ENCODE measurements around the gene IFIT1.
"Not testable (repeated sequence)": the region's sequence is repeated elsewhere in the genome, so short reads cannot be mapped to it uniquely, and the experiment has no call there.

The IFIT1 gene, protein sequence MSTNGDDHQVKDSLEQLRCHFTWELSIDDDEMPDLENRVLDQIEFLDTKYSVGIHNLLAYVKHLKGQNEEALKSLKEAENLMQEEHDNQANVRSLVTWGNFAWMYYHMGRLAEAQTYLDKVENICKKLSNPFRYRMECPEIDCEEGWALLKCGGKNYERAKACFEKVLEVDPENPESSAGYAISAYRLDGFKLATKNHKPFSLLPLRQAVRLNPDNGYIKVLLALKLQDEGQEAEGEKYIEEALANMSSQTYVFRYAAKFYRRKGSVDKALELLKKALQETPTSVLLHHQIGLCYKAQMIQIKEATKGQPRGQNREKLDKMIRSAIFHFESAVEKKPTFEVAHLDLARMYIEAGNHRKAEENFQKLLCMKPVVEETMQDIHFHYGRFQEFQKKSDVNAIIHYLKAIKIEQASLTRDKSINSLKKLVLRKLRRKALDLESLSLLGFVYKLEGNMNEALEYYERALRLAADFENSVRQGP

DNA sequence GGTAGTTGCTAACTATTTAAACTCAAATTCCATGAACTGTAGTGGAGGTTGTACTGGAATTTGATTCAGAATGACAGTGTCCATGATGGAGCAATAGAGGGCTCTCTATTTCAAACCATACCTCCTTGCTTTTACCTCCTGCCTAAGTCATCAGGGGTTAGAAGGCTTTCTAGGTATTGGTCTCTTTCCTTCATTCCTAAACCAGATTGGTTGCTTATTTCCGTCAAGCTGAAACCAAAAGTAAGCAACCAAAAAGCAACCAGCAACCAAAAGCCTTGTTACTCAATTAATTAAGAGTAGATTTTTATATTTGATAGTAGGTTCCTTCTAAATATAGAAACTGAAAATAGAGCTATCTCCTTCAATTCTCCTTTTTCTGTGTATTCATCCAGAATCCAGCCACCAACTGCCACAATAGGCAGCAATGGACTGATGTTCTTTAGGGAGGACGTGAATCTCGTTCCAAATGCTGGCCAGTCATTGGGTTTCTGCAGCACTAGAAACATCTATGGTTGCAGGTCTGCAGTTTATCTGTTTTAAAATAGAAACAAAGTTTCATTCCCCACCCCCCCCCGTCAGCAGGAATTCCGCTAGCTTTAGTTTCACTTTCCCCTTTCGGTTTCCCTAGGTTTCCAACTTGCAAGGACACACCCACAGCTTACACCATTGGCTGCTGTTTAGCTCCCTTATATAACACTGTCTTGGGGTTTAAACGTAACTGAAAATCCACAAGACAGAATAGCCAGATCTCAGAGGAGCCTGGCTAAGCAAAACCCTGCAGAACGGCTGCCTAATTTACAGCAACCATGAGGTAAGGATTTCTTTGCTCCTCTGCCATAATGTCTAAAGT, at the start of gene IFIT1:
IFIT1 (plus strand) TSS at position 717 of the 850 bp plus-strand sequence; CDS start at position 807, 90 bp downstream.
- peak; percentile 22 for DNase-seq

- DNase-seq = no peak
These were observed 49.2 kb upstream of the IFIT1 start for GRCh38 chr10:89343089-89343767.

DNA sequence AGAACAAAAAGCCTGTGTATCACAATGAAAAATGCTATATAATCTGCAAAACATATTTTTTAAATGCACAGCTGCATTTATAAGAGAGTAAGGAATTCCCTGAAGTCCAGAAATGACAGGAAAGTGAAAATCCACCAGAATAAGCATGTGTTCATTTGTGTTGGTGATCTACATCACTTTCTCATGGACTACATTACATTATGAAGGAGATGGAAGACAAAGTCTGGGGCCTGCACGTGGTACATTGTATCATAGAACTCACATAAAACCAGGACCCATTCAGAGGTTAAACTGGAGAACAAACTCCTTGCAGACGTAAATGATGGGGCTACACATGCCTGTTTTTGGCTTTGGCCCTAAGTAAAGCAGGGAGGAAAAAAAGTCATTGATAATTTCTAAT, 48.3 kb upstream of the IFIT1 start:
- DNase-seq = no peak

DNA sequence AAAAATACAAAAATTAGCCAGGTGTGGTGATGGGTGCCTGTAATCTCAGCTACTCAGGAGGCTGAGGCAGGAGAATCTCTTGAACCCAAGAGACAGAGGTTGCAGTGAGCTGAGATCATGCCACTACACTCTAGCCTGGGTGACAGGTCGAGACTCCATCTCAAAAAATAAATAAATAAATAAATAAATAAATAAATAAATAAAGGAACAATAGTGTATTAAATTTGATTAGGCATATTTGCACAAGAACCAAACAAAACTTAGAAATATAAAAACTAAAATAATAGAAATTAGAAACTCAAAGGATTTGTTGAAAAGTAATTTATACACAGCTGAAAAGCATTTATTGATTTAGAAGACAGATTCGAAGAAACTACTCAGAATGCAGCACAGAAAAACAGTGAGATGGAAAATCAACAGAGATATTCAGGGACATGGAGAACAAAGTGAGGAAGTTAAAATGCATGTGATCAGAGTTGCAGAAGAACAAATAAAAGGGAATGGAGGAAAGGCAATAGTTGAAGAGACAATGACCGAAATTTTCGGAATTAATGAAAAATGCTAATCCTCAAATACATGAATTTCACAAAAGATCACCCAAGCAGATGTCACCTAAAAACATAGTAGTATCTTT, 46.9 kb upstream of the IFIT1 start:
- DNase-seq = no peak

- DNase-seq = no peak
These were observed 45.8 kb upstream of the IFIT1 start for GRCh38 chr10:89346405-89347254.

DNA sequence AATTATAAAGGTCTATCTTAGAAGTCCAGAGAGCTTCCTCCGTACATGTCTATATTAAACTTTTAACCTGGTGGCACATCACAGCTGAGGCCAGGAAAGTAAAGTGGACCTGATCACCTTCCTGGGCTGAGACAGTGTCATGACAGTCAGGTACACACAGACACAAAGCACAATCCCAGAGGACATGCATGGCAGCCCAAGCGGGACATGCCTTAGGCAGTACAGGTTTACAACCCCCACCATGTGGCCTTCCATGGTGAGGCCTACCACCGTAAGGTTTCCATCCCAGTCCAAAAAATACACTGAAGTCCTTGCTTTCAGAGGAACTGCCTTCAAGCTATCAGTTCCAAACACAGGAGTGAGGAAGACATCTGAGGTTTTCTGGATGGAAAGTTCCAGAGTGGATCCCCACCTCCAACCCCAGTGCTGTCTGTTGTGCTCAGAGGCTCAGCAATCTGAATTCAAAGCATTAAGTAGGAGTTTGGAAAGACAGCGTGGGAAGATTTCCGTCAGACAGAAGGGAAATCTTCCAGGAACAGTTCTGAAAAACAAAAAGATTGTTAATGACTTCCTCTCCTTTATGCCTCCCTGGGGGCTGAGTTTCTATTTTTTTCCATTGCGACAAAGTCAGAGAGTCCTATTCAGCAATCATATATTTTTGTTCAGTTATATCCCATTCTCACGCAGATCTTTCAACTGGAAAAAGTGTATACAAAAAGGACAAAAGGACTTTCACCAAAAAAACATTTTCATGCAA, 44.5 kb upstream of the IFIT1 start:
- no peak for DNase-seq

- DNase-seq = no peak
These were observed 43.9 kb upstream of the IFIT1 start for GRCh38 chr10:89348481-89348880.

- DNase-seq = no peak
These were observed 43.4 kb upstream of the IFIT1 start for GRCh38 chr10:89348975-89349374.

GRCh38 chr10:89350631-89351315, 41.6 kb upstream of the IFIT1 start:
- not testable (repeated sequence) for DNase-seq

DNA sequence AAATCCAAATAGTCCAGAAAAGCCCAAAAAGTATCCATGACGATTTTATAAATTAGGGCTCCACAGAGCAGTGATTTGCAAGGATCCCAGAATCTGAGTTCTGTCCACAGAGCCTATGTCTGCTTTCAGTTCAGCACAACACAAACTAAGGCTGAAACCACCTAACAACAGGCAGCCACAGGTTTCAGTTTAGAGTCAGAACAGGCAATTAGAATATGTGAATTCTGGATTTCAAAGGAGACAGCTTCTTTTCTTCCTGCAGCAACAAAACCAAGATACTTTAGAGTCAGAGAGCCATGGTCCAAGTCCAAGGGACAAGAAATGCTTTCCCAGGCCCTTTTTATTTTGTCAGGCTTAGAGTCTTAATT, 41.0 kb upstream of the IFIT1 start:
- no peak for DNase-seq

- no peak for DNase-seq
These were observed 40.4 kb upstream of the IFIT1 start for GRCh38 chr10:89351780-89352597.

DNA sequence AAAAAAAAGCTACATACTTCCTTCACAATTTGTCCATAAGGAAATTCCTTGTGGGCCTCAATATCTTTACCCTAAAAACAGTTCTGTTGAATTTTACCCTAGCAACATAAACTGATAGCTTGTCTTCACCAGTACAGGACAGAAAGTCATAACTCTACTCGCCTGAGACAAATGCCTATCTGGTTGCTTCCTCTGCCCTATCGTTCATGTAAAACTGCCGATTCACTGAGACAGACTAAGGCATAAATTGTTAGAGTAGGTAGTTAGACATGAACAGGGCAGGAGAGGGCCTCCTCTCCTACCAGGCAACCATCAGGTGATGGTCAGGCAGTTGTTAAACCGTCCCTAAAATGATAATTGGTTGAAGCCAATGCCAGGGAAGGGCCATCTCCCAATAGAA, 39.6 kb upstream of the IFIT1 start:
- no peak for DNase-seq

GRCh38 chr10:89355394-89355931, 37.0 kb upstream of the IFIT1 start:
- no peak for DNase-seq

- no peak for DNase-seq
These were observed 35.3 kb upstream of the IFIT1 start for GRCh38 chr10:89357096-89357495.

- no peak for DNase-seq
These were observed 34.4 kb upstream of the IFIT1 start for GRCh38 chr10:89357975-89358374.

DNA sequence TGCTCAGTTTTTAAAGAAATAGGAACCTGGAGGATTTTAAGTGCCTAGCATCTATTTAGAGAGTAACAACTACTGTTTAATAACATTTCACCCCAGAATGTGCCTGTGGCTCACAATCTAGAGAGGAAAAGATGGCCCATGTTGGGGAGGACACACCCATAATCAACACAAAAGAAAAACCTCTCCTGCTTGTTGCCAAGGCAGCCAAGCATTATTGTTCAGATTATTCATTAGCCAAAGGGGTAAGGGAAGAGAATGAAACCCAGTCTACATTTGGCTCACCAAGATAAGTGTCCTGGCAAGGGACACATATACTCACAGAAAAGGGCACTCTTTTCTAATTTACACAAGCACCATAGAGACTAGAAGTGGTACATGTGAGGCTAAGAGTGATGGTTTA, 32.3 kb upstream of the IFIT1 start:
- no peak for DNase-seq

DNA sequence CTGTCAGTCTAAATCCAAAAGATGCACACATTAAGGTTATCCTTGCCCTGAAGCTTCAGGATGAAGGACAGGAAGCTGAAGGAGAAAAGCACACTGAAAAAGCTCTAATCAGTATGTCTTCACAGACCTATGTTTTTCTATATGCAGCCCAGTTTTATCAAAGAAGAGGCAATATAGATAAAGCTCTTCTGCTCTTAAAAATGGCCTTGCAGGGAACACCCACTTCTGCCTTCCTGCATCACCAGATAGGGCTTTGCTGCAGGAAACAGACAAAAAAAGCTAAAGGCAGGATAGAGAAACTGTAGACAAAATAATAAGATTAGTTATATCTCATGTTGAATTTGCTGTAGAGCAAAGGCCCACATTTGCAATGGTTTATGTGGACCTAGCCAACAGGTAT, 29.5 kb upstream of the IFIT1 start:
- no peak for DNase-seq

- DNase-seq = no peak
These were observed 28.5 kb upstream of the IFIT1 start for GRCh38 chr10:89363729-89364442.

GRCh38 chr10:89364531-89364930, 27.9 kb upstream of the IFIT1 start:
- DNase-seq = no peak

Measured in CD4-positive, alpha-beta T cell treated with Interleukin-15 for 1 hour (primary cell).